GF-D8 (cell line): Measurements from ENCODE around the gene CDH13.

Experiments
- DNase-seq: peaks from one replicate; lab custom pipeline; 2025; lab: John Stamatoyannopoulos, UW

The CDH13 gene

DNA sequence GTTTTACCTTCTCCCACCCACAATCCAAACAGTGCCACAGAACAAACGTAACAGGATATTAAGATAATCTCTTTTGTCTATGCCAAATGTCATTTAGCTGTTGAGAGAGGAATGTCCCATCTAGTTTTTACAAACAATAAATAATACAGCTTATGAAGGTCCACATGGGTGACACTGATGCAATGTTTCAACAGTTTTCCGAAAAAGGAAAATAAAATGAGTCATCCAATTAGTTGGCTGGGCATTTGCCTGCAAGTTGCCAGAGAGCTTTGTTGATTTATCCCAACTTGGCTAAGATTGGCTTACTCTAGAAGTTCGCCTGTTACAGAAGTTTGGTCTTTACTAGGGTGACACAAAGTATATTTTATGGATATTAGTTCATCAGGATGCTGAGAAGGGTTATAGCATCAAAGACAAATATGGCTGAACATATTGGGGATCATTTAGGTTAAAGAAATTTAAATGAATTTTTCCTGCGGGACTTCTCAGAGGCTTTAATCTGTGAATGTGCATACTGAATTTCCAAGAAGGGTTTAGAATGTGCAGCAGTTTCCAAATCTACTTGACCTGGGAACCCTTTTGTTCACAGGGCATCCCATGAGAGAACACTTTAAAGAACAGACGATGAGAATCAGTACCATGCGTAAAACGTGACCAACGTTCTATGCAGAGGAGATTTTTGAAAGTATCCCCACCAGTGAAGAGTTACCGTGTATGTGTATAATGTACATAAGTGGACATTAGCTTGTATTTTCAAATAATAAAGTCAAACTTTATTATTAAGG is 73.1 kb downstream of the CDH13 start:
- DNase-seq: no peak

DNA sequence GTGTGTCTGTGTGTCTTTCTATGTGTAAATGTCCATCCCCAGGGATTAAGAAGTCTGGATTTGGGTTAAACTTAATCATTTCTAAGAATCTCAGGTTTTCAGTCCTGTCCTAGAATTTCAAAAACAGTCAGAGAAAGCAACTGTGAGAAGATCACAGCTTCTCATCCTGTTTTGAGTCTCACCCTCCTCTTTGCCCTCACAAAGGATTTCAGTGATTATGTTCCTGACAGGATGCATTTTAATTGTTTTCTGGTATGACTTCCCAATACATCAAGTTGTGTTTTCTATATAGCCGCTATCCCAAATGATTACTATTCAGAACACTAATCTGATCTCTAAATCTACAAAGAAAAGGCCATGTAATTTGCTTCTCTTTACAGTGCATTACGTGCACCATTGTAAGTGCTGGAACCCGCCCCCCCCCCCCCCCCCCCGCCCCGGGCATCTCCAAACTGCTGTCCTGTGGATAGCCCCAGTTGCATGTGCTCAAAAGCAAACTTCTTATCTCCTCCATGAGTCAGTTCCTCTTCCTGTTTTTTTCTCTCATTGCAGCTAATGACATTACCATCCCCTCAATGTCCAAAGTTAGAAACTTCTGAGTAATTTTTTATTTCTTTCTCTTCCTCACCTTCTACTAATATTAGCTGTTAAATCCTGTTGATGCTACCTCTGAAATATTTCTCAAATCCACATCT is 73.9 kb downstream of the CDH13 start:
- no peak for DNase-seq

DNA sequence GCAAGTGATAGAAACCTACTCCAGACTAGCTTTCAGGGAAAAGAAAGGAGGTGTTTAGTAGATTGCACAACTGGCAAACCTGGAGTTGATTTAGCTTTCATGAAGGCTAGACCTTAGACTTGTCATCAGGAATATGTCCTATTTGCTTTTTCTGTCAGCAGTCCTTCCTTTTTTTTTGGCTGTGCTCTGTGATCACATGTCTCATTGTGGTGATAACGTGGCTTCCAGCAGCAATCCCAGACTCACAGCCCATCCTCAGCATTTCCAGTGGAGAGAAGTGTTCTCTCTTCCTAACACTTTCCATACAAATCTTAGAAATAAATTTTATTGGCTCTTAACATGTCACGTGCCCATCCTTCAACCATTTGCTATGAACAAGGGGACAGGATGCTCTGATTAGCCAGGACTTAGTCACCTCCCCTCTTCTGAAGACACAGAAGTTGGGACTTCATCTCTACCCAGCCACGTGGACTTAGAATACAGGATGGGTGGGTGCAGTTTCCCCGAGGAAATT is 74.7 kb downstream of the CDH13 start:
- DNase-seq: no peak

DNA sequence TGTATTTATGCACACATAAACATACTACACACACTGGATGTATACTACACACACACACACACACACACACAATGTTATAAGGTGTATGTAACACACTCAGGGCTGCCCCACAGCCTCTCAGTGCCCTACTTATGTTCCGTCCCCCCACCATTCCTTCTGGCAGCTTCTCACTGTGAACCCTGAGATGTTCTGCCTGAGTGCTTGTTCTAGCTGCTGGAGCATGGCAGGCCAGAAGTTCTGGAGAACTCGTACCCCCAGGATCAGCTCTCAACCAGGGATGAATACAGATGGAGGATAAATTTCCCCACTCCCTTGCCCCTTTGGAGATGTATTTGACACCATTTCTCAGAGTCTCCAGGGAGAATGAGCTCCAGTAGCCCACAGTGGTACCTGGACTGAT is 76.4 kb downstream of the CDH13 start:
- DNase-seq: no peak

DNA sequence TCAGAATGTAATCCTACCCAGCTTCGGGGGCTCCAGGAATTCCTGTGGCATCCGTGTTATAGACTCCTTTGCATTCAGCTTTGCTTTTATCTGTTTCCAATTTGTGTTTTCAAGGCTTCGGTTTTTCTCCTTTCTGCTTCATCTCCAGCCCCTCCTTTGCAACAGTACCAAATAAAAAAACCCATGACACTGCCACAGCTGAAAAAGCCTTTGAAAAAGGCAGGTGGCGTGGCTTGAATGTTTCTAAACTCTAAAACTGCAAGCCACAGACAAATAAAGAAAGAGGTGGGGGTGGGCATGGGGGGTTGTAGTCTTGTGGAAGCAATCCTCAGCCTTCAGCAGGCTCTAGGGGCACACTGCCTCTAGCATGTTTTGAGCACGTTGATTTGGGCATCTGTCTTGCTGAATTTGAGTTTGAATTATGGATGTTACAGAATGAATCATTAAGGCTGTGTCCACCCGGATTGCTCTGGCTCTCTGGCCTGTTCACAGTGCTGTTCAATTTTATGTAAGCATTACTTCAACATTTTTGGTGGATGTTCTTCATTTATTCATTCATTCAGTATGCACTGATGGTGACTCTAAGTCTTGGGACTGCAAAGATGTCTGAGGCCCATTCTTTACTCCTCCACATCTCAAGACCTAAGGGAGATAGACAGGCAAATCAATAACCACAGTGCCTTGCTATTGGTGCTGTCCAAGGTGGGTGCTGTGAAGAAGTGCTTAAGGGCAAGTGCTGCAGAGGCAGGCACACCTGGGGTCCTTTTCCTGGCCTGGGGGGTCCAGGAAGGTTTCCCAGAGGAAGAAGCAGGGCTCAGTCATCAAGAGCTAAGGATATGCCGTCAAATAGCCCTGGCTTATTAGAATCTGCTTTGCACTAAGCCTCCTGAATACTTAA is 77.4 kb downstream of the CDH13 start:
- DNase-seq: no peak

DNA sequence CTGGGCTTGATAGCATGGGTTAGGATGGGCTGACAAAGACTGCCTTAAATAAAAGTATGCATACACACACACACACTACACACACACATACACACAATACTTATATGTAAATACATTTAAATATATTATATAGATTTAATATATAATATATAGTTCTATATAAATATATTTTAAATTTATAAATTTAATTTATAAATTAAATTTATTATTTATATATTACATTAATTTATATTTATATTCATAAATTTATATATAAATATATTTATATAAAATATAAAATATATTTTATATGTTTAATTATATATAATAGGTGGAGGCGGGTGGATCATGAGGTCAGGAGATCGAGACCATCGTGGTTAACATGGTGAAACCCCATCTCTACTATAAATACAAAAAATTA is 83.2 kb downstream of the CDH13 start:
- DNase-seq: no peak

DNA sequence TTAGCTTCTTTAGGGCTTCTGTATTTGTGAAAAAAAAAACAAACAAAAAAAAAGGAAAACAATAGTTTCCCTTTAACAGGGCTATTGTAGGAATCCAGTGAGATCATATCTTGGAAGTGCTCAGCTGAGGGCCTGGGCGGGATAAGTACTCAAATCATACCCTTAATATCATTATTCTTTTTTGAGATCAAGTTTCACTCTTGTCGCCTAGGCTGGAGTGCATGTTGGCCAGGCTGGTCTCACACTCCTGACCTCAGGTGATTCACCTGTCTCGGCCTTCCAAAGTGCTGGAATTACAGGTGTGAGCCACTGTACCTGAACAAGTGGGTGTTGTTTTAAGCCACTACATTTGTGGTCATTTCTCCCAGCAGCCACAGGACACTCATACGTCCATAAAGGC is 87.0 kb downstream of the CDH13 start:
- DNase-seq: no peak

DNA sequence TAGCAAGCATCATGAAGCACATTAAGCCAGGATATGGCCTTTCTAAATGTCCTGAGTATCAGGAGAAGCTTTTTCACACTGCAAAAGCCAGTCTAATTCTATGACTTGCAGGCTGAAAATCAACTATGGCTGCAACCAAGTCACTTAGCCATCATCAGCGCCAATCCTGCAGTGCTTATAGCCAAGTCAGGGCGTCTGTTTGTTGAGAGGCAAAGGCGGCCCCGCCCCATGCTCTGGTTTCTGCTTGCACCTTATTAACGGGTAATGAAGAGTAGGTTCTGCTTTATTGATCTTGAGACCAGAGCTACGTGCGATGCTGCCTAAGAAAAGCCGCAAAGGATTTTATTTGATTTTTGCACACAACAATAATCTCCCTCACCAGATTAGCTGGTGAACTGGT is 88.4 kb downstream of the CDH13 start:
- DNase-seq: no peak

DNA sequence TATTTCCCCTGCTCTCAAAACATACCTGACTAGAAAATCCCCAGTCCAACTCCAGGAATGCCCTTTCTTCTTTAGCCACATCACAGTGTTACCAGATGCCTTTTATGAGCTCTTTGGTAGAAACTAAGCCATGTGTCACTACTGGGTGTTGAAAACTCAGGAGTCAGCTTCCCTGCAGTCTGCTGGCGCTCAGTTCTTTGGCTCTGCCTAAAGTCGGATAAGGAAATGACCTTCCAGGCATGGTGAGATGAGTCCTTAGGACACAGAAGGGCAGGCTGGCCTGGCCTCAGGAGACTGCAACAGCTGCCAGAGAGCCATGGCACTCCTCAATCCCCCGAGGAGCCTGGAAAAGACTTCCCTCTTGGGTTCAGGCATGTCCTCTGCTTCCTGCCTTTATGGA is 89.1 kb downstream of the CDH13 start:
- no peak for DNase-seq

DNA sequence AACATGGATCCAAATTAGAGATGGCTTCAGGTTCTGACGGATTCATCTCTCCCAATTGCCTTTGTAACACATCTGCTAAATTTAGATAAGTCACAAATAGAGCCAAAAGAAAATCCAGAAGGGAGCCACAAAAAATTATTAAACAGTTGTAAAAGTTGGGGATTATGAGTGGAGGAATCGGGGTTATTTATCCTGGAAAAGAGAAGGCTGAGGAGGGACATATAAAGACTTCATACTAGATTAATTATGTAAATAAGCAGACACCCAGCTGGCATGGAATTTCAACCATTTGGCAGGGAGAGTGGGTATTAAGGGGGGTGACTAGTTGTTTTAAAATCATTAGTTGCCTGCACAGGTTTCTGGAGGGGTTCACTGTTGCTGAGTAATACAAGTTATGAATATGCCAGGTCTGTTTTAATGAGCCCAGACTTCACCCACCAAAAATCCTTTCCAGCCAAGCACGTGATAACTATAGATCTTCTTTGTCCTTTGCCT is 89.6 kb downstream of the CDH13 start:
- DNase-seq: no peak

DNA sequence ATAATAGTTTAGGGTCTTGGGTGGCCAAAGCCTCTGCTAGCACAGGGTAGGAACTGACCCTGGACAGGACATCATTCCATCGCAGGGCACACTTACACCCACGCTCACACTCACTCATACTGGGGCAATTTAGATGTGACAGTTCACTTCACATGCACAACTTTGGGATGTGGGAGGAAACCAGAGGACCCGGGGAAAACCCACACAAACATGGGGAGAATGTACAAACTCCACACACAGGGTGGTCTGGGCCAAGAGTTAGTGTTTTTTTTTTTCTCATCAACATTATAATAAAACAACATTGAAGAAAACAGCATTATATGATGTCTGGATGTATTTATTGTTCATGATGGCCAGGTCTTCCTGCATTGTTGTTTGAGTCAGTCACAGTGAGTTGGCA is 93.6 kb downstream of the CDH13 start:
- DNase-seq: no peak

DNA sequence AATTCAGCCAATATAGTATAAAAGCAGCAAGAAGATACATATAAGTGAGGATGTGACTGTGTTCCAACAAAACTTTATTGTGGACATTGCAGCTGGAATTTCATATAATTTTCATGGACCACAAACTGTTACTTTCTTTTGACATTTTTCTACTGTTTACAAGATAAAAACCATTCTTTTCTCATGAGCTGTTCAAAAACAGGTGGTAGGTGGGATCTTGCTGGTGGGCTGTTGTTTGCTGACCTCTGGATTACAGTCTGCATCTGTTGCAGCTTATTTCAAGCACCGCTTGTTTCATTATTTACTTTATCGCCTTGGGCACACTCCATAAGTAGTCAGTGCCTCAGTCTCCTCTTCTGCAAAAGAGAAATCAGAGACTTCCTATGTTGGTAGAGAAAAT is 99.5 kb downstream of the CDH13 start:
- no peak for DNase-seq

DNA sequence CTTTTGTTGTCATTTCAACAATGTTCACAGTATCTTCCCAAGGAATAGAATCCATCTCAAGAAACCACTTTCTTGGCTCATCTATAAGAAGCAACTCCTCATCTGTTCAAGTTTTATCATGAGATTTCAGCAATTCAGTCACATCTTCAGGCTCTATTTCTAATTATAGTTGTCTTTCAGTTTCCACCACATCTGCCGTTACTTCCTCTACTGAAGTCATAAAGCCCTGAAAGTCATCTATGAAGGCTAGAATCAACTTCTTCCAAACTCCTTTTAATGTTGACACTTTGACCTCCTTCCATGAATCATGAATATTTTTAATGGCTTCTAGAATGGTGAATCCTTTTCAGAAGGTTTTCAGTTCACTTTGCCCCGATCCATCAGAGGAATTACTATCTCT is 102.1 kb downstream of the CDH13 start:
- no peak for DNase-seq

DNA sequence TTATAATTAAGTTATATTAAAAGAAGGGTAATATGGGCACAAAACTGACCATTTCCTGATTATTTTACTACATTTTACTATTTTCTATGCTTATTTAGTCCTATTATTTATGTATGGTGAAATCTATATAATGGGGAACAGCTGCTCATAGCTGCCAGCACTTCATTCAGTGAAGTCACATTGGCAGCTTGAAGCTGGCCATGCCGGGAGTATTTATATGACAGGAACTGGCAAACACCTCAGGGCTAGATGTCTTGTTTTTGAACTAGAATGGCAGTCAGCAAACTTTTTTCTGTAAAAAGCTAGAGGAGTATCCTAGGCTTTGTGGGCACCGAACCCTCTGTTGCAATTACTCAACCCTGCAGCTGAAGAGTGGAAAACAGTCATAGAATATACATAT is 104.1 kb downstream of the CDH13 start:
- no peak for DNase-seq

DNA sequence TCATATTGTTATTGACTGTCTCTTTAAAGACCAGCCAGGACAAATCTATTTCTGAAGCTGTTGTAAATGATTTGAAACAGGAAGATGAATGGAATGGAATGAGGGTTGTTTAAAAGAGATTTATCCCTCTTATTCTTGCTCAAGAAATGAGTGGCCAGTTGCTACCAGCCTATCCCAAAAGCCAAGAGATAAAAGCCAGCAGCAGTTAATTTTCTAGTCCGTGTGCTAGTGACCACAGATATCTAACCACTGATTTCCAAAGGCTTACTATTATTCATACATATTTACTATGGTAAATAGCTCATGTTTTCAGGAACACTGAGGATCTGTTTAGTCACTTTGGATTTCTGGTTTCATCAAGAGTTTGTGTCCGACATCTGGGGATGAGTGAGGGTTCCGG is 105.7 kb downstream of the CDH13 start:
- DNase-seq: no peak

DNA sequence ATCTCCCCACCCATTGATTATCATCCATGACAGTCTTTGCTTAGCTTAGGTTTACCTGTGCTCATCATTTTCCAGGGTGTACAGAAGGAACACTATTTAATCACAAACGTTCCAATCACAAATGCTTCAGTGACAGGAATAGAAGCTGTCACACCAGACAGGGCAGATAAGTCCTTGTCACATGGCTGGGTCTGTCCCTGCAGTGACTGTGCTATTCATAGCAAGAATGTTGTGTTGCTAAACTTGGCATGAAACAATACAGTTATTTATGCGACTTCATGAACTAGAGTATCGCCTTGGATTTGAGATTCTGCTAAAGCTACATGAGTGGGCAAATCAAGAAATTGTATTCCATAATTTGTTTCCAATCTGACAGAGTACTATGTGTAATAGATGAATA is 108.4 kb downstream of the CDH13 start:
- DNase-seq: no peak

DNA sequence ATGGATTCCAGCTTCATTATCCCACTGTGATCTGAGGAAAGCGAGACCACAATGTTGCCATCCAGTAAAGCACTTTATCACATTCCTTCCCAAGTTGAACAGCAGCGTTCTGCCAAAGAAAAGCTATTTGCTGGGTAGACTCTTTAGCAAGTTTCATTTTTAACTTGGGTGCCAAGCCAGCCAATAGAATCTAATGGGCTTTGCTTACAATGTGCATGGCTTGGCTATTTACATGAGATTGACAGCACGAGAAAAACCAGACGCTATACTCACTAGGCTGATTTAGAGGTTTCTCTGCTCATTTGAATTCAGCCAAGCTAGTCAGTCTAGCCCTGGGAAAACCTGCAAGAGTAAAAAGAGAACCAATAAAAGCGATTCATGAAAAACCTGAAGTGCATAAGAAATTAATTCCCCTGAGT is 108.9 kb downstream of the CDH13 start:
- no peak for DNase-seq

DNA sequence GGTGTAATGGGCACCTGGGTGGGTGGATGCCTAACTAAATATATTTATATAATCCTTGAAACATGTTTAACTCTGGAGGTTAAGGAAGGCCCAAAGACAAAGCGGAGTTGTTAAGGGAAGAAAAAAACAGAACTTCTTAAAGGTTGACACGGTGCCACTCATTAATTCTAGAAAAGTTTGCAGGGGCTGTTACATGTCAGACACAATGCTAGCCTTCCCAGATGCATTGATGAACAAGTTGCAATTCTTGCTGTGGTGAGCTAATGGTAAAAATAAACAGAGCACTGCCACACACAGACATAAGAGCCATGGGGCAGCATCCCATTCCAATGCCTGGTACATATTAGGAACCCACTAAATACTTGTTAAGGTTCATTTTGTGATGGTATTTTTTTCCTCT is 109.5 kb downstream of the CDH13 start:
- no peak for DNase-seq

DNA sequence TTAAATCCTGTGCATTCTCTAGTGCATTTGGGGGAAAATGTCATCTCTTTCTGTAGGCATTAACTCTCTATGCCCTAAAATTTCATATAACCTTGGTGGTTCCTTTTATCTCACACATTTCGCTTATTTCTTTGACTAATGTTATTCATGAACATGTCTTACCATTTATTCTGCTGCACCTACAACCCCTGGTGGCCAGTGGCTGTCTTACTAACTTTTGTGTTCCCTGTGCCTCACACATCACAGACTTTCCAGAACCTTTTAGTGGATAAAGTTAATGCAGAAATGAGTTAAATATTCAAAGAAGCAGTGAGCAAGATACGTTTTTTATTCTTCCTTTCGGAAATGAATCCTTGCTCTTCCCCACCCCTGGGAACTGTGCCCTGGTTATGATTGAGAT is 111.9 kb downstream of the CDH13 start:
- no peak for DNase-seq

DNA sequence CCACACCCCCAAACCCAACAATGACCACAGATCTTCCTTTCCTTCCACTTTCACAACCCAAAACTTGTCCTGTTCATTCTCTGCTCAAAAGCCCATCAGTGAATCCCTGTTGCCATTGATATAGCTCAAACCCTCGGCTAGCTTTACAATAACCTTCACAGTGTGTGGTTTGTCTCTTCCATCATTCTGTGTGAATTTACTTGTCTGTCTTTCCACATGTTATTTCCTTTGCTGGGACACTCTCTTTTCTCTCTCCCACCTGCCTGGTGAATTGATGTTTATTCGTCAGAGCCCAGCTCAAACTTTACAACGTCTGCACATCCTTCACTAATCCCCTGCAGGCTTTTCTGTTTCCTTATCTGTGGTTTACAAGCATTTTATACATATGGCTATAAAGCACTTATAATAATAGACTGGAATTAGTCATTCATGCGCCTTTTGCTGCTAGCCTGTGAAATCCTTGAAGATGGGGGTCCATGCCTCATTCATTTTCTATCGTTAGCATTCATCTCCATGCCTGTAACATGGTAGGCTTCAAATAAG is 114.4 kb downstream of the CDH13 start:
- no peak for DNase-seq

DNA sequence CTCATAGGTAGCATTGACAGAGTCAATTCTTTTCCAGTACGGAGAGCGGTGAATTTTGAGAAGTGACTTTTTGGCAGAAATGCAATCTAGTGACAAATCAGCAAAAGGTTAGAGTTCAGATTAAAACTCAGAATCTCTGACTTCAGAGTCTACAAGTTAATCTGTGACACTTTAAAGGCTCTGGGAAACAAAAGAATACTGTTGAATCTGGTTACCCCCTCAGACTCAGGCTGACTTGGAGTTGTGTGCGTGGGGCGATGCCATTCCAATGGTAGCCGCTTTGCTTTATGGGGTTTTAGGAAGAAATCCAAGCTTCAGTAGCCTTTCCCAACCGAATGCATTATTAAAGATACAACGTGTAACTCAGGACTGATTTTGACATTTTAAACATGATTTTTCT is 118.2 kb downstream of the CDH13 start:
- no peak for DNase-seq

DNA sequence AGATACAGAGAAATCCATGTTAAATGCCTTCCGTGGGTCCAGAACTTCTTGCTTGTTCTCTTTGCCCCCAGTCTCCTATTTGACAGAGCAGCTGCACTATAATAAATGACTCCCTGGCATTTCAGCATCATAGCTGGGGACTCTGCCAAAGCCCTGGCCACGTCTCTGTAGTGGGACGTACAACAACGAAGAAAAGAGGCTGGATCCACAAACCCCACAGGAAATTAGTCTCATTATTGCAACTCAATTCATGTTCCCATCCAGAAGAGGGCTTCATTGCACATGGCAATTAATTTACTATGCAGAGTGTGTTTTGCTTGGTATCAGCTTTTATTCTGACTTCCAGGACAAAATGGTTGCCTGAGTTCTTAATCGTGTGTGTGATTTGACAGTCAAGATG is 121.3 kb downstream of the CDH13 start:
- no peak for DNase-seq
